LNCaP clone FGC (cell line): ENCODE data around the gene PCDH19.

Experiments
- DNase-seq: peaks from one replicate; pipeline ENCODE4 v3.0.0-alpha.2; 2011; ENCODE audit warnings: low read depth
- H3K4me3 ChIP-seq: 2 replicates; pipeline ENCODE4 v1.5.1; 2011; ENCODE audit warnings: mild to moderate bottlenecking, low read depth, low read length, control low read depth
- TF ChIP-seq, protein P1 (sequence below): IDR thresholded peaks from 2 replicates; pipeline ENCODE4 v1.5.1; 2012; ENCODE audit warnings: mild to moderate bottlenecking; ENCODE audit not compliant: control insufficient read depth, insufficient read depth; ENCODE audit errors: extremely low read depth

The PCDH19 gene

DNA sequence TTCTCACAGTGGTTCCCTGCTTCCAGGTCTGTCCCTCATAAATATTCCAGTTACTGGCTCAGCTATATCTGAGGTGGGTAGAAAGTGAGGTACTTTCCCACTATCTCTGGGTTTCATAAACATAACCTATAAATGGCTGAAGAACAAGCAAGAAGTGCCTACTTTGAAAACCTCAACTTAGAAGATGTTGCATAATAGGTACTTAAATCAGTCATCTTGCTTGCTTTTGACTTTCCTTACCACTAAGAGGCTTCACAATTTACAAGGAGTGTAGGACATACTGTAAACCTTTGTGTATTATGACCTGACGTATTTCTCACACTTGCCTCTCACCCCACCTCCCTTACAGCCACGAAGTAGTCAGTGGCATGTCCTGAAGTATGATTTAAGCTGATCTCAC, 145.9 kb downstream of the PCDH19 start:
- no peak for DNase-seq
- TF ChIP-seq, protein P1, sequence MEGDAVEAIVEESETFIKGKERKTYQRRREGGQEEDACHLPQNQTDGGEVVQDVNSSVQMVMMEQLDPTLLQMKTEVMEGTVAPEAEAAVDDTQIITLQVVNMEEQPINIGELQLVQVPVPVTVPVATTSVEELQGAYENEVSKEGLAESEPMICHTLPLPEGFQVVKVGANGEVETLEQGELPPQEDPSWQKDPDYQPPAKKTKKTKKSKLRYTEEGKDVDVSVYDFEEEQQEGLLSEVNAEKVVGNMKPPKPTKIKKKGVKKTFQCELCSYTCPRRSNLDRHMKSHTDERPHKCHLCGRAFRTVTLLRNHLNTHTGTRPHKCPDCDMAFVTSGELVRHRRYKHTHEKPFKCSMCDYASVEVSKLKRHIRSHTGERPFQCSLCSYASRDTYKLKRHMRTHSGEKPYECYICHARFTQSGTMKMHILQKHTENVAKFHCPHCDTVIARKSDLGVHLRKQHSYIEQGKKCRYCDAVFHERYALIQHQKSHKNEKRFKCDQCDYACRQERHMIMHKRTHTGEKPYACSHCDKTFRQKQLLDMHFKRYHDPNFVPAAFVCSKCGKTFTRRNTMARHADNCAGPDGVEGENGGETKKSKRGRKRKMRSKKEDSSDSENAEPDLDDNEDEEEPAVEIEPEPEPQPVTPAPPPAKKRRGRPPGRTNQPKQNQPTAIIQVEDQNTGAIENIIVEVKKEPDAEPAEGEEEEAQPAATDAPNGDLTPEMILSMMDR = no peak
- no peak overlapping the region for H3K4me3 ChIP-seq

GRCh38 chrX:100263650-100264049, 146.4 kb downstream of the PCDH19 start:
- H3K4me3 ChIP-seq = no peak overlapping the region
- no peak for DNase-seq
- TF ChIP-seq, protein P1 = no peak

- TF ChIP-seq, protein P1 = no peak
- no peak for DNase-seq
- H3K4me3 ChIP-seq = no peak overlapping the region
These were observed 161.1 kb downstream of the PCDH19 start for GRCh38 chrX:100248885-100249493.

- DNase-seq = no peak
- TF ChIP-seq, protein P1 = no peak
- H3K4me3 ChIP-seq = no peak overlapping the region
These were observed 162.2 kb downstream of the PCDH19 start for GRCh38 chrX:100247826-100248225.

DNA sequence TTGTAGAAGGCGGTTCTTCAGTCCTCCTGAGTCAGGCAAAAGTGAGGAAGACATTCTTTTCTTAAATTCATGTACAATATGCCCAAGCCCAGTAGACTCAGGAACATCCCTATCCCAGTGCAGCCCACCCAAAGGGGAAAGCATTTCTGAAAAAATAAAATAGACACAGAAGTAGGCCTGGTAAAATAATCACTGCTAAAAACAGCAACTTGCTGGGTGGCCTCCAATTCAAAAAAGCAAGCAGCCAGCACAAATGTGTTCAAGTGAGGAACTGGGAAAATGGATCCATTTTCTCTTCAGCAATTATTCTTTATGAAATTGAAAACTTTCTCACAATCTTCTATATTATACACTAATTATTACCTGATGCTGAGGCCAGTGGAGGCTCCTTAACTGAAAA, 165.4 kb downstream of the PCDH19 start:
- H3K4me3 ChIP-seq = no peak overlapping the region
- no peak for DNase-seq
- TF ChIP-seq, protein P1 = no peak
